GM10248 (cell line): Measurements from ENCODE around the gene SLC41A3.

Source experiments
- CTCF ChIA-PET: fragments of 300-600 bp; sonication (Branson Sonifier 250); formaldehyde crosslinking; extraction: SDS; loops from one replicate; lab custom pipeline; 2021; ENCODE audit warnings: antibody characterized with exemption; lab: Yijun Ruan, JAX
- POLR2A ChIA-PET: fragments of 350-650 bp; sonication (Branson Sonifier 250); formaldehyde crosslinking; extraction: SDS; loops from one replicate; lab custom pipeline; 2020; ENCODE audit warnings: antibody characterized with exemption; lab: Yijun Ruan, JAX
- DNase-seq: peaks from one replicate; pipeline ENCODE4 v3.0.0; 2012; ENCODE audit errors: extremely low spot score
- TF ChIP-seq, protein P1 (sequence below): IDR thresholded peaks from 2 replicates; pipeline ENCODE4 v1.5.1; 2012; ENCODE audit warnings: mild to moderate bottlenecking, low read depth; ENCODE audit errors: extremely low read depth, missing control alignments, control extremely low read depth

SLC41A3 gene

DNA sequence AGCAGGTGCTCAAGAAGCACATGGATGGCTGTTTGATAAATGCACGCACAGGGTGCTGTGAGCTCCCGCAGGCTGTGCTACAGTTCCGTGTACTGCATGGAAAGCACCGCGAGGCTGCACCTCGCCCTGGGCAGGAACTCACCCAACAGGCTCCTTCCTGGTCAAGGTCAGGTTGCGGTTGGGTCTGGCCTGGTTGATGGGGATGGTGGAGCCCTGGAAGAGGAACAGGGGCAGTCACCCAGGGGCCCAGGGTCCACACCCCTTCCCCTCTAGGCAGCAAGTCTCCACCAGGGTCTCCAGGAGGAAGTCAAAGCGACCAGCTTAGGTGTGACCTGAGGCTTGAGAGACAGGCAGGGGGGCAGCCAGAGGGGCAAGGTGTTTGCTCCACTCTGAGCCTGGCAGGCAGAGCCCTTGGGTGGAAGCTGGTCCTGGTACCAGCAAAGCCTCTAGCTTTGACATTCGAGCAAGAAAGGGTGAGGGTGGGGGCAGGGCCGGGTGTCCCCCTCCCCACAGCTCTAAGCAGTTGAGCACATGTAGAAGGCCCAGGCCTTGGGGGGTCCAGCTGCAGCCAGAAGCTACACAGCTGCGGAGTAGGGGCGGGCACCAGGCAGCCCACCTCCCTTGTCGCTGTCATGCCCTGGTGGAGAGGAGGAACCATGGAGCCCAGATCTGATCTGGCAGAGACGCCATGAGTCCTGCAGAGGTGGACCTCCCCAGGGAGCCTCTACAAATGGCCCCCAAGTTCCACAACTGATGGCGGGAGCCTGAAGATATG is 46.3 kb upstream of the SLC41A3 start:
- CTCF ChIA-PET, result no interaction called here
- DNase-seq, result no peak
- TF ChIP-seq, protein P1, sequence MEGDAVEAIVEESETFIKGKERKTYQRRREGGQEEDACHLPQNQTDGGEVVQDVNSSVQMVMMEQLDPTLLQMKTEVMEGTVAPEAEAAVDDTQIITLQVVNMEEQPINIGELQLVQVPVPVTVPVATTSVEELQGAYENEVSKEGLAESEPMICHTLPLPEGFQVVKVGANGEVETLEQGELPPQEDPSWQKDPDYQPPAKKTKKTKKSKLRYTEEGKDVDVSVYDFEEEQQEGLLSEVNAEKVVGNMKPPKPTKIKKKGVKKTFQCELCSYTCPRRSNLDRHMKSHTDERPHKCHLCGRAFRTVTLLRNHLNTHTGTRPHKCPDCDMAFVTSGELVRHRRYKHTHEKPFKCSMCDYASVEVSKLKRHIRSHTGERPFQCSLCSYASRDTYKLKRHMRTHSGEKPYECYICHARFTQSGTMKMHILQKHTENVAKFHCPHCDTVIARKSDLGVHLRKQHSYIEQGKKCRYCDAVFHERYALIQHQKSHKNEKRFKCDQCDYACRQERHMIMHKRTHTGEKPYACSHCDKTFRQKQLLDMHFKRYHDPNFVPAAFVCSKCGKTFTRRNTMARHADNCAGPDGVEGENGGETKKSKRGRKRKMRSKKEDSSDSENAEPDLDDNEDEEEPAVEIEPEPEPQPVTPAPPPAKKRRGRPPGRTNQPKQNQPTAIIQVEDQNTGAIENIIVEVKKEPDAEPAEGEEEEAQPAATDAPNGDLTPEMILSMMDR, result no peak
- POLR2A ChIA-PET, result no interaction called here

DNA sequence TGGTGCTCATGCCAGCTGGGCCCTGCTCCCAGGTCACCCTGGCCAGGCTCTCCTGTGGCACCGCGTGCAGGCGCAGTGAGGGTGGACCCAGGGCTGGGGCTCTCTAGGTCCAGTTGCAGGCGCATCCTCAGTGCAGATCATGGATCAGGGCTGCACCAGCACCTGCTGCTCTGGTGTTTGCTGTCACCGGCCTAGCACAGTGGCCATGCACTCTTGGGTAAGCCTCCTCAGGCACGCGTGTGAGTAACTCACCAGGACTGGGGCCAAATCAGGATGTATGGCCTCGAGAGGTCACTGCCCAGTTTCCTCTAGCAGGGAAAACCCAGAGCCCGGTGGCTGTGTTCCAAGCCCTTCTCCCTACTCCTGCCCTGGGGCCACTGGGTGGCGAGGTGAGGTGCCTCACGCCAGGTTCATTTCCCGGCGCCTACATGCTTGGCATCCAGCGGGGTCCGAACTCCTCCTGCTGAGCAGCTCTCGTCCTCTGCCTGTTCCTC is 45.5 kb upstream of the SLC41A3 start:
- ChIA-PET CTCF (no interaction called here), POLR2A (no interaction called here)
- TF ChIP-seq, protein P1, result no peak
- no peak for DNase-seq

DNA sequence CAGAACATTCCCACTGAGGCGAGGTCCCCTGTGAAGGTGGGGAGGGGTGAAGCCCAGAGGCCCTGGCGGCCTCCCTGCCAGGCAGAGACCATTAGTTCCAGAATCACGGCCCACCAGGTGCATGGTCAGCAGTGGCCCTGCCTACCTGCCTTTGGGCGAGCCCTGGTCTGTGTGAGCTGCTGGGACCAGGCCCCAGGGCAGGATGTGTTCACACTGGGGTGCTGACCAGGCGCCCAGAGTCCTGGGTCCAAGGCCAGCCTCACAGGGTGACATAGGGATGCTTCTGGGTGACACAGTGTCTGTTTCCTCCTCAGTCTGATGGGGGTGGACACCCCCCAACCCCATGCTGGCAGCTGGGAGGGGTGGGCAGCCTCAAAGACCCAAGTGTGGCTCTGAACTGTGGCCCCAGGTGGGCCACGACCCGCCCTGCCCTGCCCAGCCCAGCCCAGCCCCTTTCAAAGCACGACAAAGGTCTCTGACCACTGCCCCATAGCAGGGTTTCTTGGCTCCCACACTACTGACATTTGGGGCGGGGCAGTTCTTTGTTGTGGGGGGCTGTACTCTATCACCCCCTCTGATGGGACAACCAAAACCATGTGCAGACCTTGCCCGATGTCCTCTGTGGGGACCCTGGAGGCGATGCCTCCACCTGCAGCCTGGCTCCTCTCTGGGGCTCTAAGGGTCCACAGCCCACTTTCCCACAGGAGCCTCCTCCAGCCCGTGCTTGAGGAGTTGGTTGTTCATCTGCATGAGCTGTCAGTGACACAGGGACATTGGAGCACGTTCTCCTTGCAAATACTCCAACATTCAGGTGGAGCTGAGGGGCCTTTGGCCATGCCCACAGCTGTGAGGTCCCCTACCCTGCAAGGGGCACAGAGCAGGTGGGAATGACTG is 44.8 kb upstream of the SLC41A3 start:
- no peak for DNase-seq
- ChIA-PET POLR2A (no interaction called here), CTCF (no interaction called here)
- TF ChIP-seq, protein P1, result no peak

DNA sequence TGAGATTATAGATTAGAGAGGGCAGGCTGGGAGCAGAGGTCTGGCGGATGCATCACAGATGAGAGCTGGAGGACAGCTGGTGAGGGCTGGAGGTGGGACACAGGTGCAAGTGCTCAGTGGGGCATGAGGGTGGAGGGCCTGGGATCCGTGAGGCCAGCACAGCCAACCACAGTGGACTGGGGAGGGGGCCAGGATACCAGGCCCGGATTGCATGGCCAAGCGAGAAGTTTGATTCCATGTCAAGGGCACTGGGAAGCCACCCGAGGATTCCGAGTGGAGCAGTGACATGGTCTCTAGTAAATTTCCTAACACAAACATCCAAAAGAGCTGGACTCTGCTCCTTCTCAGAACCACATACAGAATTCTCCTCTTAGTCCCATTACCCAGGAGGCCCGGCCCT is 44.0 kb upstream of the SLC41A3 start:
- POLR2A ChIA-PET, result no interaction called here

DNA sequence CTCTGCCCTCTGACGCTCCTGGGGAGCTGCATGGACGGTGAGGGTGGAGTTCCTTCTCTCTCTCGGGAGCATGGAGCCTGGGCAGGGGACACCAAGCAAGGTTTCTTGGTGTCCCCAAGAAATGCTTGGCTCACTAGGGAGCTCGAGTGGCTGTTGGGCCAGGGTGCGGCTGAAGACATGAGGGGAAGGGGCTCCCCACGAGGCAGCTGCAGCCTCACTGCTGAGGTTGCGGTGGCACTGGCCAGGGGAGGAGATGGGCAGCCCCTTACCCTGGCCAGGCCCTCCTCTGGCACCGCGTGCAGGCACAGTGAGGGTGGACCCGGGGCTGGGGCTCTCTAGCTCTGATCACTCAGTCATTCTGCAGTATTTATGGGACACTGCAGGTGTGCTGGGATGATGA is 43.5 kb upstream of the SLC41A3 start:
- no peak for DNase-seq
- TF ChIP-seq, protein P1, result no peak
- POLR2A ChIA-PET, result no interaction called here
- CTCF ChIA-PET, result no interaction called here

More for the DNA sequence above, 44.0 kb upstream of the SLC41A3 start:
- no peak for DNase-seq
- TF ChIP-seq, protein P1, result no peak
- CTCF ChIA-PET, result no interaction called here

DNA sequence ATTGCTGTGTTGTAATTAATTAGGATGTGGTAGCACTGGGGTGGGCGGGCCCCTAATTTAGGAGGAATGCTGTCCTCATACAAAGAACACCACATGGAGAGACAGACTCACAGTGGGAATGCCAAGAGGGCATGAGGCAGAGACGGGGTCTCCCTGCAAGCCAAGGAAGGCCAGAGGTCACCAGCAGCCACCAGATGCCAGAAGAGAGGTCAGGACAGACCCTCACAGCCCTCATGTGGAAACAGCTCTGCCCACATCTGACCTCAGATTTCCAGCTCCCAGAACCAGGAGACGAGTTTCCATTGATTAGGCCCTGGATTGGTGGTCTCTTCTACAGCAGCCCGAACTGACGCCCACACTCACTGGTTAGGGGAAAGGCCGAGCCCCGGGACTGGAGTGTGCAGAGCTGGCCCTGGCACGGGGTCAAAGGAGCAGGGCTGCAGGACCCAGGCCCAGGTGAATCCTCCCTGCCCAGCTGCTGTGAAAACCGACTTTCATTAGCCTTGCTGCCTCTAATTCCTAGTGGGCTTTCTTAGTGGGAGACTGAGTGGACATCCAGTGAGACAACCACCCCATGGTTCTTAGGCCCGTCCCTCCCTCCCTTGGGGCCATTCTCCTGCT is 43.0 kb upstream of the SLC41A3 start:
- ChIA-PET POLR2A (no interaction called here), CTCF (no interaction called here)
- TF ChIP-seq, protein P1, result no peak
- no peak for DNase-seq
